Thyroid gland (tissue), 4 donors: Measurements from ENCODE around the gene DOK1.

ENCODE experiments used
- POLR2A ChIP-seq, 2 donors: fragments of 450-650 bp; IDR thresholded peaks; one replicate each; pipeline ENCODE4 v1.6.1; 2017; ENCODE audit warnings: antibody characterized with exemption in 2 of 2, mild to moderate bottlenecking in 2 of 2, moderate library complexity in 1 of 2
- TF ChIP-seq, protein P1 (sequence below), 6 experiments: fragments of 200-600 bp in 3 of 6; fragments of 450-650 bp in 3 of 6; sonication (generic) in 3 of 6; IDR thresholded peaks; one replicate each; pipeline ENCODE4 v1.5.1; 2016 to 2019; ENCODE audit warnings: antibody characterized with exemption in 6 of 6, mild to moderate bottlenecking in 2 of 6, inconsistent platforms in 1 of 6, moderate library complexity in 1 of 6

DNA sequence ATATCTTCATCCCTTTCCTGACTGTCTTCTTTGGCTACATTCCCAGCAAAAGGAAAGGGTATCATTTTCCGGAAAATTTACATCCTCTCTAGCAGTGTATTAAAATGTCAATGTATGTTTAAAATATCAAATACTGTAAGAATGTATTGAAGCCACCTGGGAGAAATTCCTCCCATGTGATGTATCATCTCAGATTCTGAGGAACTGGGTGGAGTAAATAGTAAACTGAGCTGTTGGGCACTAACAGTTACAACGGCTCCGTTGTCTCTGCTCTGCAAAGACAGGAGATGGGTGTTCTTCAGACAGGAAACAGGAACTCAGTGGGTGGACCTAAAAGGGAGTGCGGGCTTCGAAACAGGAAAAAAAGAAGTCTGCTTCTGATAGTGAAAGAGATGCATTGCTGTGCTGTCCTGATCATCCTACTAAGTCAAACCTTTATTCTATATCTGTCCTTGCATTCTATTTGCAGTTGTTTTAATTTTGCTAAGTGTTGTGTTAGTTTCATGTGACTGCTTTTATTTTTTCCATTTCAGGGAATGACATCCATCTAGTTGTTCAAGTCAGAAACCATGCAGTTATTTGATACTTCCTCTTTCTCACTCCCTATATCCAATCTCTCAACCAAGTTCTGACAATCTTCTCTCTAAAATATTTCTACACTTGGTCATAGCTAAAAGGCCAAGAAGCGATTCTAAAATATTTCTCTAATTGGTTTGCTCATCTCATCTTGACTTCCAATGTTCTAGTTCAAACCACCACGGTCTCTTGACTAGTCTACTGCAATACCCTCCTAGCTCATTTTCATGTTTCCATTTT is 19.4 kb downstream of the DOK1 start:
- TF ChIP-seq POLR2A (IDR thresholded peaks at IDR 0.05), result no peak
- TF ChIP-seq, protein P1, sequence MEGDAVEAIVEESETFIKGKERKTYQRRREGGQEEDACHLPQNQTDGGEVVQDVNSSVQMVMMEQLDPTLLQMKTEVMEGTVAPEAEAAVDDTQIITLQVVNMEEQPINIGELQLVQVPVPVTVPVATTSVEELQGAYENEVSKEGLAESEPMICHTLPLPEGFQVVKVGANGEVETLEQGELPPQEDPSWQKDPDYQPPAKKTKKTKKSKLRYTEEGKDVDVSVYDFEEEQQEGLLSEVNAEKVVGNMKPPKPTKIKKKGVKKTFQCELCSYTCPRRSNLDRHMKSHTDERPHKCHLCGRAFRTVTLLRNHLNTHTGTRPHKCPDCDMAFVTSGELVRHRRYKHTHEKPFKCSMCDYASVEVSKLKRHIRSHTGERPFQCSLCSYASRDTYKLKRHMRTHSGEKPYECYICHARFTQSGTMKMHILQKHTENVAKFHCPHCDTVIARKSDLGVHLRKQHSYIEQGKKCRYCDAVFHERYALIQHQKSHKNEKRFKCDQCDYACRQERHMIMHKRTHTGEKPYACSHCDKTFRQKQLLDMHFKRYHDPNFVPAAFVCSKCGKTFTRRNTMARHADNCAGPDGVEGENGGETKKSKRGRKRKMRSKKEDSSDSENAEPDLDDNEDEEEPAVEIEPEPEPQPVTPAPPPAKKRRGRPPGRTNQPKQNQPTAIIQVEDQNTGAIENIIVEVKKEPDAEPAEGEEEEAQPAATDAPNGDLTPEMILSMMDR (IDR thresholded peaks at IDR 0.05), result no peak
